ENCODE measurements around the gene PEX3. TPM values are rescaled to one million over a fixed set of nuclear protein-coding genes. Genes with fewer than 3 reads are reported as not detected.

PEX3 gene
- total RNA-seq, 4 donors from 2014 or later, result 22.6 to 27.3 (median 25.0) TPM

DNA sequence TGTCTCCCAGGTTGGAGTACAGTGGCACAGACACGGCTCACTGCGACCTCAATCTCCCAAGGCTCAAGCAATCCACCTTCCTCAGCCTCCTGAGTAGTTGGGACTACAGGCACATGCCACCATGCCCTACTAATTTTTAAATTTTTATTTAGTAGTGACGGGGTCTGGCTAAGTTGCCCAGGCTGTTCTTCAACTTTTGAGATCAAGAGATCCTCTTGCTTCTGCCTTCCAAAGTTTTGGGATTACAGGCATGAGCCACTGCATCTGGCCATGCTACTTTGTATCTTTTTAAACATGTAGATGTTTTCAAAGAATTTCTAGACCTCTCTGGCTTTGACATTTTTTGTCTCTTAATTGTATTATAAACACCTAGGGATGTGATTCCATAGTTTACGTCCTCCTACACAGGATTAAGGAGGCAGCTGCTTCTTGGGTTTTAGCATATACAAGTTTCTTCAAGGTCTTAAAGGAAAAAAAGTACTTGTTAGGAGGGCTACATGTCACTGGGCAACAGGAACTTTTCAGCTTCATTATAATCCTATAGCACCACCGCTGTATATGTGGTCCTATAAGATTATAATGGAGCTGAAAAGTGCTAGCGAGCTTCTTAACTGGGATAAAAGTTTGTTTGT, 1.4 kb upstream of the PEX3 start:
- Histone ChIP-seq H3K4me3 (replicated peaks in 1 of 3) (no peak overlapping the region), H3K4me1 (peaks cover 12 to 18% of the 10 kb centered on the region in 2 donors), H3K36me3 (no peaks in the 10 kb centered on the region), H3K9me3 (no peaks in the 10 kb centered on the region), H3K27ac (no peak overlapping the region), H3K27me3 (no peaks in the 10 kb centered on the region)
- 75 to 85% methylated on average over 6 of the region's 6 CpGs for WGBS, 2 donors
- TF ChIP-seq, protein P1, sequence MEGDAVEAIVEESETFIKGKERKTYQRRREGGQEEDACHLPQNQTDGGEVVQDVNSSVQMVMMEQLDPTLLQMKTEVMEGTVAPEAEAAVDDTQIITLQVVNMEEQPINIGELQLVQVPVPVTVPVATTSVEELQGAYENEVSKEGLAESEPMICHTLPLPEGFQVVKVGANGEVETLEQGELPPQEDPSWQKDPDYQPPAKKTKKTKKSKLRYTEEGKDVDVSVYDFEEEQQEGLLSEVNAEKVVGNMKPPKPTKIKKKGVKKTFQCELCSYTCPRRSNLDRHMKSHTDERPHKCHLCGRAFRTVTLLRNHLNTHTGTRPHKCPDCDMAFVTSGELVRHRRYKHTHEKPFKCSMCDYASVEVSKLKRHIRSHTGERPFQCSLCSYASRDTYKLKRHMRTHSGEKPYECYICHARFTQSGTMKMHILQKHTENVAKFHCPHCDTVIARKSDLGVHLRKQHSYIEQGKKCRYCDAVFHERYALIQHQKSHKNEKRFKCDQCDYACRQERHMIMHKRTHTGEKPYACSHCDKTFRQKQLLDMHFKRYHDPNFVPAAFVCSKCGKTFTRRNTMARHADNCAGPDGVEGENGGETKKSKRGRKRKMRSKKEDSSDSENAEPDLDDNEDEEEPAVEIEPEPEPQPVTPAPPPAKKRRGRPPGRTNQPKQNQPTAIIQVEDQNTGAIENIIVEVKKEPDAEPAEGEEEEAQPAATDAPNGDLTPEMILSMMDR (IDR thresholded peaks at IDR 0.05), result no peak
- DNase-seq, result no peak
- intact Hi-C loops (cut with DNase I), result no loop called here

DNA sequence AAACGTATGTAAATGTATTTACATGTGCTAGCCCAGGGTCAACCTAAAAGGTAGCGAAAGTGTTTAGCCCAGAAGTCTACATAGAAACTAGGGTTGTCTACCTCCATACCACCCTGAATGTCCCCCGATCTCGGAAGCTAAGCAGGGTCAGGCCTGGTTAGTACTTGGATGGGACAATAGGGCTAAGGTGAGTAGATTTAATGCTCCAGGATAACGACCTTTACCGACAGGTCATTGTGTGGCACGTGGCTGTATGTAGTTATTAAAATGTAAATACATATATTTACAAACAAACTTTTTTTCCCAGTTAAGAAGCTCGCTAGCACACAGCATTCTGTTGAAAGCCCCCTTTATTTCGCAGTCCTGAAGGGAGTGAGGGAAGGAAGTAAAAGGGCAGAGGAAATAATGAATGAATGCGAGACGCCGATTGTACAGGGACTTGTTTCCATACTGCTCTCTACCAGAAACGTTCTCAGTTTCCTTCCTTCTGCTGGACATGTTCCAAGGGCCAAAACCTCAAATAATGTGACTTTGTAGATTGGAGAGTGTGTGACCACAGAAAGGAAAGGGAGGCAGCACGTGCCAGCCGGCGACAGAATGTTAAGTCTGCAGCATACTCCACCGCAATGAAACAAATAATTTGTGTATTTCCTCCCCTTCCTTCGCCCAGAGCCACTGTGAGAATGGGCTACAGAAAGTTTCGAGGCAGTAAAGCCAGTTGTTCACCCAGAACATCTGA, 722 bp upstream of the PEX3 start:
- H3K36me3 ChIP-seq, result no peaks in the 10 kb centered on the region
- H3K4me3 ChIP-seq (replicated peaks in 1 of 3), result peak overlapping the region; percentile 10 to 68 (median 57)
- H3K27ac ChIP-seq, result peak overlapping the region in 2 of 3 donors; percentile 37 to 46
- TF ChIP-seq, protein P1 (IDR thresholded peaks at IDR 0.05), result no peak
- TF ChIP-seq POLR2A (IDR thresholded peaks at IDR 0.05), result no peak
- H3K27me3 ChIP-seq, result no peaks in the 10 kb centered on the region
- H3K9me3 ChIP-seq, result no peaks in the 10 kb centered on the region
- DNase-seq, result peak in 1 of 2 donors; percentile 20
- WGBS, 2 donors, result 8 to 9% methylated on average over 18 to 19 of the region's 19 CpGs
- intact Hi-C loops (cut with DNase I), result no loop called here
- peaks cover 12 to 18% of the 10 kb centered on the region in 2 donors for H3K4me1 ChIP-seq

DNA sequence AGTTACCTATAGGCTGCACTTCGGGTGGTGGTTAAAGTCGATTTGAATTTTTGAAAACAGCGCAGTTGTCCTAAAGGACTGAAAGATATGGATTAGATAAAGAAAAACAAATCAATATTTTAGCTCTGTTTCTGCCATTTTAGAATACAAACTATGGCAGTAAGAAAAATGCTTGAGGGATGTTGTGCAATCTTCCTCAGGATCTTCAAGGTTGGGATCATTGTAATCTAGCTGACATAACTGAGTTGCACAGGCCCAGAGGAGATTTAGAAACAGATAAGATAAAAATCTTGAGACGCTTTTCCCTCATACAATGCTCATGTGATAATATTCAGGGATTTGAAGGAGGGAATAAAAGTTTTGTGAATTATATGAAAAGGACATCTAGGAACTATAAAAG, 926 bp downstream of the PEX3 start:
- Histone ChIP-seq H3K4me1 (peaks cover 12 to 18% of the 10 kb centered on the region in 2 donors), H3K9me3 (no peaks in the 10 kb centered on the region), H3K4me3 (replicated peaks in 1 of 3) (peak overlapping the region; percentile 57 to 96 (median 68)), H3K27me3 (no peaks in the 10 kb centered on the region), H3K27ac (peak overlapping the region in 1 of 3 donors; percentile 63), H3K36me3 (no peaks in the 10 kb centered on the region)
- DNase-seq, result no peak
- WGBS, 2 donors, result 40 to 49% methylated on average over 4 of the region's 4 CpGs
- TF ChIP-seq POLR2A (IDR thresholded peaks at IDR 0.05), result no peak
- TF ChIP-seq, protein P1 (IDR thresholded peaks at IDR 0.05), result no peak
- intact Hi-C loops (cut with DNase I), result no loop called here

DNA sequence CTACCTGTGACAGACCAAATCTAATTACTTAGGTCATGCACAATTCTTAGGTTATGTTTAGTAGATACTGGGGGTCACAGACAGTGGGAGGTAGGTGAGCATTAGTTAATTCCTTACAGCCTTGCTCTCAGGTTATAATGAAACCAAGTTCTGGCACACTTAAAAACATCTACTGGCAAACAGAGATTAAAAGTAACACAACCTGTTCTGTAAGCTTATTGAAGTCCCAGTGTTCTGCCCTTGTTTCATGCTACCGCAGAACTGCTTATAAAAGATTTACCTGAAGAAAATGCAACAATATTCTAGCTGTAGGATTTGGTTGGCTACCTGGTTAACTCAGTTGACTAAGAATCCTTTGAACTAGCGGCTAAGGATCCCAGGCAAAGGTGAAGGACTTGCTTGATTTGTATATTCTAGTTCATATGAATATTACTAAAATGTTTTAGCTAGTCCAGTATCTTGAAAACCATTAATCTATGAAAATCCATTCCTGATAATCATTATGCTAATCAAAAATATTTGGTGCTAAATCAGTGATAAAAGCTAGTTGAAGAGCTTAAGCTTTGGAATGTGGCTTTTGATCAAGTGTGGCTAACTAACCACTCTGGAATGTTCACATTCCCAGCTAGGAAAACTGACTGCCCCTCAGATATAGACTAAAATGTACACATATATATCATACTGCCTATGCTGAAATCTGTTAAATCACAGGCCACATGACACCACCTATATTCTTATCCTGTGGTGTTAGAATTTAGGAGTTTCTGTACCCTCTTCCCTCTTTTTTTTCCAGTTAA, 7.2 kb downstream of the PEX3 start:
- Histone ChIP-seq H3K4me1 (peaks cover 0 to 12% of the 10 kb centered on the region in 2 donors), H3K27ac (peak overlapping the region in 2 of 3 donors; percentile 28 to 34), H3K4me3 (replicated peaks in 1 of 3) (no peak overlapping the region), H3K9me3 (no peaks in the 10 kb centered on the region), H3K36me3 (peaks cover 0 to 5% of the 10 kb centered on the region in 2 donors), H3K27me3 (no peaks in the 10 kb centered on the region)
- DNase-seq, result no peak
- TF ChIP-seq, protein P1 (IDR thresholded peaks at IDR 0.05), result no peak
- TF ChIP-seq POLR2A (IDR thresholded peaks at IDR 0.05), result no peak
- intact Hi-C loops (cut with DNase I), result no loop called here
- 47 to 58% methylated on average over 2 of the region's 2 CpGs for WGBS, 2 donors
